ENCODE data around the gene EDEM3. TPM values are rescaled to one million over a fixed set of nuclear protein-coding genes. Genes with fewer than 3 reads are reported as not detected.

The EDEM3 gene
- polyA plus RNA-seq, 12 donors: 20.6 to 42.2 (median 29.3) TPM; not detected in 1

GRCh38 chr1:184673305-184673704, 81.4 kb downstream of the EDEM3 start:
- no peak for DNase-seq

DNA sequence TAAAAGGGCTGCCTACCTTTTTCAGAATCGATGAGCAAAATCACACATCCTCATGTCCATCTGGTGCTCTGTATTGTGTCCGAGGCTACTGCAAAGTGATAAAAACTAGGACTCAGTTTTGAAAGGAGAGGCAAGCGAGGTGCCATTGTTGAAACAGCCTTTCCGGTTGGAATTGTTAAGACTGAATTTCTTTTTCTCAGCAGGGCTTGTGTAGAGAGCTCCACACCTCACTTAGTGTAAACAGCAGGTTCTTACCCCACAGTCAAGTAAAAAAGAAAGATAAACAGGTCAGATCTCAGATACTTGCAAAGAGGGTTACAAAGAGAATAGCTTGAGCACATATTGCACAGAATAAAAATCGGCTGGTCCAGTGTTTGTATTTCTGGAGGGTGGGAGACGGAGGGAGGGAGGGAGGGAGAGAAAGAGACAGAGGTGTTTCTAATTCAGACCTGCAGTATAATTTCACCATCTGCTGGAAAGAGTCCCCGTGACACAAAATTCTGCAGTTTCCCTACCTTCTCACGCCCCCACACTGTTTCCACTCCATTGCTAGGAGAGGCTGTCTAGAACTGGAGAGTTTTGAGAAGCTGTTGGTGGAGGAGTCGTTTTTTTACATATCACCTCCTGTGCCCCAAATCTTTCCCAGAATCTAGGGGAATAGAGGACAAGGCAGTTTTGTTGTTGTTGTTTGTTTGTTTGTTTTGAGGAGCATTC, 82.5 kb downstream of the EDEM3 start:
- no peak for DNase-seq

DNA sequence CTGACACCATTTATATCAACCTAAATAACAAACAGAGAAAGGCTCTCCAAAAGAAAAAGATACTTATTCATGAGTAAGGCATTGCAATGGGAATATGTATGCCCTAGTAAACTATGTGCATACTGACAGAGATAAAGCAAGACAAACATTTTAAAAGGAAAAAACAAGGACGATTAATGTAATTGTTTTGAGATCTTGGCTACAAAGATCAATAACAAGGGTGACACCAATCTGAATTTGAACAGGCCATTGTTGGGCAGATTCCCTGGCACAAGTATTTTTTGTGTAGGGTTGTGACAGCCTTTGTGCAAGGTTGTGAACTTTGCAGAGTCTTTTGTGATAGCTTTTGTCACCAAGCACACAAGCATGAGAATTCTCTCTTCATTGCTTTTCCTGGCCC, 85.3 kb downstream of the EDEM3 start:
- DNase-seq: no peak

GRCh38 chr1:184665360-184665759, 89.3 kb downstream of the EDEM3 start:
- DNase-seq: no peak

- no peak for DNase-seq
Observed at GRCh38 chr1:184664661-184665060, 90.0 kb downstream of the EDEM3 start.

DNA sequence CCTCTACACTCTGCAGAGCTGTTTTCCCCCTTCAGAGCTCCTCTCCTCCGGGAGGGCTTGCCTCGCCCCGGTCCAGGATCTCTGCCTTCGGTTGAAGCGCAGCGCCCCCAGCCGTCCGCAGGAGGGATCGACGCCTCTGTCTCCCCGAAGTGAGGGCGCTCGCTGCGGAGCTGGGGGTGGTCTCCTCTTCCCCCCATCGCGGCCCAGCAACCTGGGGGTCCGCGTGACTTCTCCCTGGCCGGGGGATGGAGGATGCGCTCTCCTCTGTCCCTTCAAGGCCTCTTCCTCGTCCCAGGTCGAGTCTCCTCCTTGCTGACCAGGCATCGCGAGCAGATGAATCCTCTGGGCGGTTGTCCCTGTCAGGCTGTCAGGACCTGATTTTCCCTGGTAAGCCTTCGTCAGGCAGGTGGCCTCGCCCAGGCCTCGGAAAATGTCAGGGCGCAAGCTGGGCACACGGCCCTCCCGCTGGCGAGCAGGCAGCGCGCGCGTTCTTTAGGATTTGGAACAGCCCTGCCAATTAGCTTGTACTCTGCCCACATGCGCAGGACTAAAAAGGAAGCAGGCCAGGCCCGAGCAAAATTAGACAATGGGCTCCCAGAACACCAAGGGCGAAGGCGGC, 90.5 kb downstream of the EDEM3 start:
- peak; percentile 83 for DNase-seq

GRCh38 chr1:184661801-184662200, 92.9 kb downstream of the EDEM3 start:
- no peak for DNase-seq

GRCh38 chr1:184660462-184661191, 94.0 kb downstream of the EDEM3 start:
- DNase-seq: no peak

- DNase-seq: no peak
Observed at GRCh38 chr1:184658055-184658454, 96.6 kb downstream of the EDEM3 start.

- DNase-seq: no peak
Observed at GRCh38 chr1:184656221-184656620, 98.4 kb downstream of the EDEM3 start.

GRCh38 chr1:184655185-184655584, 99.5 kb downstream of the EDEM3 start:
- DNase-seq: no peak

- DNase-seq: no peak
Observed at GRCh38 chr1:184650177-184650866, 104.3 kb downstream of the EDEM3 start.

DNA sequence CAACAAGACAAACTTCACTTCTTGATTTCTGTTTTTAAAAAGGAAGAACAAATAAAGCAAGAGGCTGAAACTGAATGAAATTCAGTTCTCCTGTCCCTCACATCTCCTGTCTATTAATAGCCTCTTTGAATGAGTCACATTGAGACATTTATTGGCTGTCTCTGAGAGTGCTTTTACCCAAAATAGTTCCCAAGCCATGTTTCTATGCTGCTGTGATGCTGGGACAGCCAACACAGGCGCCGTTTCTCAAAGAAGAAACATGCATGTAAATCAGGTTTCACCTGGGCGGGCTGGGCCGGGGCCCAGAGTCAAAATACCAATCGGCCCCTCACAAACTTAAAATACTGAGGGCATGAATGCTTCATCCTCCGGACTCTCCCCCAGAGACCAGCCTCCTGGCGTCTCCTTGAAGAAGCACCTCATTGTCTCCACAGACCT, 105.2 kb downstream of the EDEM3 start:
- DNase-seq: no peak

- no peak for DNase-seq
Observed at GRCh38 chr1:184648856-184649201, 105.8 kb downstream of the EDEM3 start.

GRCh38 chr1:184648160-184648855, 106.3 kb downstream of the EDEM3 start:
- DNase-seq: no peak

GRCh38 chr1:184647471-184647870, 107.2 kb downstream of the EDEM3 start:
- no peak for DNase-seq

- no peak for DNase-seq
Observed at GRCh38 chr1:184646824-184647223, 107.8 kb downstream of the EDEM3 start.

DNA sequence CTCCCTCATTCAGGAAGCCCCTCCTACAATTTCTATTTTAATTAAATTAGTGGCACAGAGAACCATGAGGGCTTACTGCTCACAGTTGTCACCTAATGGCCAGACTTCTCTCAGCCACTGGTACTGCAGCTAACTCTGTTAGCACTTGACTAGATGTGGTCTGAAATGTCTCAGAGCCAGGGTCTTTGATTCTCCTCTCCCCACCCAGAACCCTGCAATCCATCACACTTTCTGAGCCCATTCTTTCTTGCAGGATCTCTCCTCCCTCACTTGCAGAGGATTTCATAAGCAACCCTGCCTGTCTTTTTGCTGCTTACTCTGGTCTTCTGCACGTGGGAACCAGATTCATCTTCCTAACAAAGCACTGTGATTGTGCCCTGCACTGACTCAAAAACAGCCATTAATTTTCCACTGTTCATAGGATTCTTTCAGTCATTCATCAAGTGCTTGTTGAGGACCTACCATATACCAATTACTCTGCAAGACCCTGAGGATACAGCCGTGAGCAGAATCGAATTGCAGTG, 108.4 kb downstream of the EDEM3 start:
- no peak for DNase-seq

GRCh38 chr1:184644771-184645170, 109.9 kb downstream of the EDEM3 start:
- DNase-seq: no peak

DNA sequence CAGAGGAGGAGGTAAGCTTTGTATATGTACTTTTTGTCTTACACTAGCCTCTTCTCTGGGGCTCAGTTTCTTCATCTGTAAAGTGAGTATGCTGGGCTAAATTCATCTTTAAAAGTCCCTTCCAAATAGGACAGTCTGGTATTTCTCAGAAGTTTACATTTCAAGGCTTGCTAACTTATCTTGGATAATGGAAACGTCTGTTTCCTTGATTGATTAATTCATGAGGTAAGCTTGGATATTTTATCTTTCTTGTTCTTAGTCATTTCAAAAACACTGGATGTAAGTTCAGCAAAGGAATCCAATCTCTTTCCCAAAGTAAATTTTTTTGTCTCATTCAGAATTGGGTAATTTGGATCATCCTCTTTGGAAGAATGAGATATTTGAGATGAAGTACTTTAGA, 111.0 kb downstream of the EDEM3 start:
- no peak for DNase-seq

- no peak for DNase-seq
Observed at GRCh38 chr1:184641894-184642293, 112.8 kb downstream of the EDEM3 start.

GRCh38 chr1:184640505-184640904, 114.2 kb downstream of the EDEM3 start:
- no peak for DNase-seq

Data from muscle of arm (tissue), 12 donors.